ENCODE results near the gene MINK1. TPM values are rescaled to one million over a fixed set of nuclear protein-coding genes. Genes with fewer than 3 reads are reported as not detected.

MINK1 gene
- total RNA-seq, 4 donors from 2014 or later = 111 to 278 (median 223) TPM

DNA sequence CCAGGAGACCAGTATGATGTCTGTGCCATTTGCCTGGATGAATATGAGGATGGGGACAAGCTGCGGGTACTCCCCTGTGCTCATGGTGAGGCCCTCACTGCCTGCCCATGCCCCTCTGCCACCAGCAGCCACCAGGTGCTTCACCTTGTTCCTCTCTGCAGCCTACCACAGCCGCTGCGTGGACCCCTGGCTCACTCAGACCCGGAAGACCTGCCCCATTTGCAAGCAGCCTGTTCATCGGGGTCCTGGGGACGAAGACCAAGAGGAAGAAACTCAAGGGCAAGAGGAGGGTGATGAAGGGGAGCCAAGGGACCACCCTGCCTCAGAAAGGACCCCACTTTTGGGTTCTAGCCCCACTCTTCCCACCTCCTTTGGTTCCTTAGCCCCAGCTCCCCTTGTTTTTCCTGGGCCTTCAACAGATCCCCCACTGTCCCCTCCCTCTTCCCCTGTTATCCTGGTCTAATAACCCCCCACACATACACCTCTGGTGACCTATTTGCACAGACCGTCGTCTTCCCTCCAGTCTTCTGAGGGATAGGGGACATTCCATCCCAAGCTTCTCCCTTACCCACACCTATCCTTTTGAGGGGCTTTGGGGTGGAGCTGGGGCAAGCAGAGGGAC is 111.5 kb downstream of the MINK1 start:
- H3K27me3 ChIP-seq = no peaks in the 10 kb centered on the region
- H3K4me3 ChIP-seq = peak overlapping the region in 3 of 4 donors; percentile 10 to 95 (median 29)
- no peaks in the 10 kb centered on the region for H3K9me3 ChIP-seq
- no peak for DNase-seq
- peaks cover 0 to 59% (median 38%) of the 10 kb centered on the region in 4 donors for H3K4me1 ChIP-seq
- H3K27ac ChIP-seq = peak overlapping the region; percentile 71 to 99 (median 98)
- TF ChIP-seq POLR2A (IDR thresholded peaks at IDR 0.05) = peak in 1 of 2 donors; percentile 21
- TF ChIP-seq, protein P1, sequence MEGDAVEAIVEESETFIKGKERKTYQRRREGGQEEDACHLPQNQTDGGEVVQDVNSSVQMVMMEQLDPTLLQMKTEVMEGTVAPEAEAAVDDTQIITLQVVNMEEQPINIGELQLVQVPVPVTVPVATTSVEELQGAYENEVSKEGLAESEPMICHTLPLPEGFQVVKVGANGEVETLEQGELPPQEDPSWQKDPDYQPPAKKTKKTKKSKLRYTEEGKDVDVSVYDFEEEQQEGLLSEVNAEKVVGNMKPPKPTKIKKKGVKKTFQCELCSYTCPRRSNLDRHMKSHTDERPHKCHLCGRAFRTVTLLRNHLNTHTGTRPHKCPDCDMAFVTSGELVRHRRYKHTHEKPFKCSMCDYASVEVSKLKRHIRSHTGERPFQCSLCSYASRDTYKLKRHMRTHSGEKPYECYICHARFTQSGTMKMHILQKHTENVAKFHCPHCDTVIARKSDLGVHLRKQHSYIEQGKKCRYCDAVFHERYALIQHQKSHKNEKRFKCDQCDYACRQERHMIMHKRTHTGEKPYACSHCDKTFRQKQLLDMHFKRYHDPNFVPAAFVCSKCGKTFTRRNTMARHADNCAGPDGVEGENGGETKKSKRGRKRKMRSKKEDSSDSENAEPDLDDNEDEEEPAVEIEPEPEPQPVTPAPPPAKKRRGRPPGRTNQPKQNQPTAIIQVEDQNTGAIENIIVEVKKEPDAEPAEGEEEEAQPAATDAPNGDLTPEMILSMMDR (IDR thresholded peaks at IDR 0.05) = no peak
- H3K36me3 ChIP-seq = peaks cover 0 to 45% (median 0%) of the 10 kb centered on the region in 3 donors

- no peaks in the 10 kb centered on the region for H3K27me3 ChIP-seq
- H3K4me1 ChIP-seq = peaks cover under 1 to 62% (median 42%) of the 10 kb centered on the region in 4 donors
- H3K36me3 ChIP-seq = peaks cover 0 to 45% (median 0%) of the 10 kb centered on the region in 3 donors
- TF ChIP-seq, protein P1 (IDR thresholded peaks at IDR 0.05) = no peak
- TF ChIP-seq POLR2A (IDR thresholded peaks at IDR 0.05) = peak; percentile 14 to 42
- DNase-seq = peak; percentile 73 to 93 (median 82)
- H3K4me3 ChIP-seq = peak overlapping the region in 3 of 4 donors; percentile 95 to 99 (median 97)
- H3K9me3 ChIP-seq = no peaks in the 10 kb centered on the region
- H3K27ac ChIP-seq = peak overlapping the region; percentile 71 to 99 (median 98)
These were observed 112.2 kb downstream of the MINK1 start for GRCh38 chr17:4945176-4945943.

GRCh38 chr17:4945944-4946280 is 112.8 kb downstream of the MINK1 start:
- H3K4me3 ChIP-seq = peak overlapping the region in 3 of 4 donors; percentile 95 to 99 (median 97)
- no peak for TF ChIP-seq POLR2A (IDR thresholded peaks at IDR 0.05)
- TF ChIP-seq, protein P1 (IDR thresholded peaks at IDR 0.05) = no peak
- no peaks in the 10 kb centered on the region for H3K27me3 ChIP-seq
- H3K36me3 ChIP-seq = peaks cover 0 to 45% (median 0%) of the 10 kb centered on the region in 3 donors
- H3K4me1 ChIP-seq = peaks cover 4 to 65% (median 45%) of the 10 kb centered on the region in 4 donors
- H3K27ac ChIP-seq = peak overlapping the region; percentile 71 to 99 (median 98)
- H3K9me3 ChIP-seq = no peaks in the 10 kb centered on the region
- DNase-seq = peak in 1 of 3 donors; percentile 39

GRCh38 chr17:4946312-4946976 is 113.3 kb downstream of the MINK1 start:
- TF ChIP-seq, protein P1 (IDR thresholded peaks at IDR 0.05) = no peak
- no peak for TF ChIP-seq POLR2A (IDR thresholded peaks at IDR 0.05)
- Histone ChIP-seq H3K4me3 (peak overlapping the region; percentile 95 to 100 (median 98)), H3K27me3 (no peaks in the 10 kb centered on the region), H3K36me3 (peaks cover 0 to 45% (median 0%) of the 10 kb centered on the region in 3 donors), H3K4me1 (peaks cover 4 to 64% (median 43%) of the 10 kb centered on the region in 4 donors), H3K27ac (peak overlapping the region; percentile 96 to 99 (median 98)), H3K9me3 (no peaks in the 10 kb centered on the region)
- no peak for DNase-seq

DNA sequence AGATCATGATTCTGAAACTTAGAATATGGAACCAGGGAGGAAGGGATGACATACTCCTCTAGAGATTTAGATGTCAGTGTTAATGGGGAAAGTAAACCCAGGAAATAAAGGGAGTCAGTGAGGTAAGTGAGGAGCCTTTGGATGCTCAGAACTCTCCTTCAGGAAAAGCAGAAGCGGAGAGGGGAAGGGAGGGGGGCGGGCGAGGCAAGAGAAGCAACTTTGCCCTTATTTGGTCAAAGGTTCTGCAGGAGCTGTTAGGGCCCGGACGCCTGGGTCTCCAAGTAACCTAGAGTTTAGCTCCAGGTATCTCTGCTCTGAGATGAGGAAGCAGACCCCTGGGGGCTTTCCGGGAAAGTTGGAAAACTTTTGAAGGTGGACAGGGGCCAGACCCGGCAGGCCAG is 113.9 kb downstream of the MINK1 start:
- peak in 1 of 3 donors; percentile 37 for DNase-seq
- Histone ChIP-seq H3K27ac (peak overlapping the region; percentile 96 to 99 (median 98)), H3K4me3 (peak overlapping the region; percentile 95 to 100 (median 98)), H3K4me1 (peaks cover 4 to 59% (median 37%) of the 10 kb centered on the region in 4 donors), H3K9me3 (no peaks in the 10 kb centered on the region), H3K27me3 (no peaks in the 10 kb centered on the region), H3K36me3 (peaks cover 0 to 44% (median 0%) of the 10 kb centered on the region in 3 donors)
- TF ChIP-seq POLR2A (IDR thresholded peaks at IDR 0.05) = no peak
- TF ChIP-seq, protein P1 (IDR thresholded peaks at IDR 0.05) = no peak

Measured in Peyer's patch (tissue), 4 donors.